ENCODE measurements around the gene MUCL3. TPM values are rescaled to one million over a fixed set of nuclear protein-coding genes. Genes with fewer than 3 reads are reported as not detected.

The MUCL3 gene, protein sequence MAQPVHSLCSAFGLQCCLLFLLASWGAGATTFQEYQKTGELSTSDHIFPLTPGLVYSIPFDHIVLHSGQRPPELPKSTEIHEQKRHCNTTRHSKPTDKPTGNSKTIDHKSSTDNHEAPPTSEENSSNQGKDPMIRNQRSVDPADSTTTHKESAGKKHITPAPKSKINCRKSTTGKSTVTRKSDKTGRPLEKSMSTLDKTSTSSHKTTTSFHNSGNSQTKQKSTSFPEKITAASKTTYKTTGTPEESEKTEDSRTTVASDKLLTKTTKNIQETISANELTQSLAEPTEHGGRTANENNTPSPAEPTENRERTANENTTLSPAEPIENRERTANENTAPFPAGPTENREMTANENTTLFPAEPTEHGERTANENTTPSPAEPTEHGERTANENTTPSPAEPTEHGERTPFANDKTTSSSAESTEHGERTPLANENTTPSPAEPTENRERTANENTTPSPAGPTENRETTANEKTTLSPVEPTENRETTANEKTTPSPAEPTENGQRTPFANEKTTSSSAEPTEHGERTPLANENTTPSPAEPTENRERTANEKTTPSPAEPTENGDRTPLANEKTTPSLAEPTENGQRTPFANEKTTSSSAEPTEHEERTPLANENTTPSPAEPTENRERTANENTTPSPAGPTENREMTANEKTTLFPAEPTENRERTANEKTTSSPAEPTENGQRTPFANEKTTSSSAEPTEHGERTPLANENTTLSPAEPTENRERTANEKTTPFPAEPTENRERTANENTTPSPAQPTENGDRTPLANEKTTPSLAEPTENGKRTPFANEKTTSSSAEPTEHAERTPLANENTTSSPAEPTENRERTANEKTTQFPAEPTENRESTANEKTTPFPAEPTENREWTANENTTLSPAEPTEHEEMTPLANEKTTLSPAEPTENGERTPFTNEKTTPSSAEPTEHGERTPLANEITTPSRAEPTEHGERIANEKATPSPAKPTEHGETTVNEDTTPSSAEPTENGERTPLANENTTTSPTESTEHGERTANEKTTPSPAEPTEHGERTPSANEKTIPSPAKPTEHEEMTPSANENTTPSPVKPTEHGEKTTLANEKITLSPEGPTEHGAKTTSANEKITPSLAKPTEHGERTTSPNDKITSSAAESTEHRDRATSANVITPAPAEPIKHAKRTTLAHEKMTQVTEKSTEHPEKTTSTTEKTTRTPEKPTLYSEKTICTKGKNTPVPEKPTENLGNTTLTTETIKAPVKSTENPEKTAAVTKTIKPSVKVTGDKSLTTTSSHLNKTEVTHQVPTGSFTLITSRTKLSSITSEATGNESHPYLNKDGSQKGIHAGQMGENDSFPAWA (N-terminal part only)
- not detected in 2 replicates for total RNA-seq

DNA sequence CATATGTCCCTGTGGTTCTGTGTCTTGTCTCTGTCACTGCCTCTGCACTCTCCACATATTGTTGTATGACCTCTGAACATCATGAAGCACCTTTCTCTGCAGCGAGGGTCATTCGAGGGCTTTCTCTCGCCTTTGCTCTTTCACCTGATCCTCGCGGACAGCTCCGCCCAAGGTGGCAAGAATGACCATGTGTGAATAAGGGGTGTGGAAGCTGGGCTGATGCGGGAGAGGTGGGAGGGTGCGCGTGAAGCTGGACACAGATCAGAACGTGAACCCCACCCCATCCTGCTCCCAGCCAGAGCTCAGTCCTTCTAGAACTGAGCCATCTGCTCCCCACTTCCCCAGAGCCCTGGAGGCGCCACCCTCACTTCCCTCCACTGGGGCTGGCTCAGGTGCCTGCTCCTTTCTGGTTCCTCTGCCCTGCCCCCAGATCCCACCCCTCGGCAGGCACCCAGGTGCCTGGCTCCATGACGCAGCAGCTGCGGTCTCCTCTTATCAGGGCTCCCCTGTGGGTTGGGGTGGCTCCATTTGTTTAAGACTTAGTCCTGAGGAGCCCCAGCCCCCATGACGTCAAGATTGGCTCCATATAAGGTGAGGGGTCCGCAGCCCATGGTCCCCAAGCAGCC is at the start of gene MUCL3:
Gene MUCL3, plus strand, starts transcription at position 613 of the 626 bp plus-strand sequence. CDS start 27 bp downstream, outside the sequence.

DNA sequence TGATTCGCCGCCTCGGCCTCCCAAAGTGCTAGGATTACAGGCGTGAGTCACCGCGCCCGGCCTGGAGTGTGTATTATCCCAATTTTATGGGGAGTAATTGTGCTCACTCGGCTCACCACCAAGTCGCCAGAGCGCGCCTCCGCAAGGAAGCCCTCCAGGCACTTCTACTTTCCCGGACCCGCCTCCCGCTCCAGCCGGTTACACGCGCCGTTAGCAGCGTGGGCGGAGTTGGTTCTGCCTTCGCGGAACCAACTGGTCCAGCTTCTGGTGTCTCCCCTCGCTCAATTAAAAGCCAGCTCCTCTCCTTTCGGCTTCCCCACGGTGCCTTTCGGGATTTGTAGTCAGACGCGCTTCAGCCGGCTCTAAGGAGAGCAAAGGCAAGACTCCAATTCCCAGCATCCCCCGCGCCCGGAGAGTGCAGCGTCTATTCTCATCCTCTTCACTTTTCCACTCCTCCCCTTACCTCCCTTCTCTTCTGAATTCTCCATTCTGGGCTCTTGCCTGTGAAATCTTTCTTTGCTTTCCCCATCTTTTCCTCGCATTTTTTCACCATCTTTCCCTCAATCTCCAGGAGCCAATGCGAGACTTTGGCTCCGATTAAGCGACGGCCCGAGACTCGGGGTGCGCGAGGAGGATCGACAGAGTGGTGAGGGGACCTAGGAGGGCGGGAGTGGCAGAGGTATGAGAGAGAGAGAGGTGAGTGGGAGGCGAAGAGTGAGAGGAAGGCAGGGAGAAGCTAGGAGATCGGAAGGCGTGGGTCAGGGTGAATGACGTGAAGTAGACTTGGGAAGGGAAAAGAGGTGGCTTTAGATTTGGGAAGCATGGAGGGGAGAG is 32.8 kb upstream of the MUCL3 start, which contains the start of gene GTF2H4:
Gene GTF2H4, plus strand, starts transcription at position 450 of the 834 bp plus-strand sequence.

DNA sequence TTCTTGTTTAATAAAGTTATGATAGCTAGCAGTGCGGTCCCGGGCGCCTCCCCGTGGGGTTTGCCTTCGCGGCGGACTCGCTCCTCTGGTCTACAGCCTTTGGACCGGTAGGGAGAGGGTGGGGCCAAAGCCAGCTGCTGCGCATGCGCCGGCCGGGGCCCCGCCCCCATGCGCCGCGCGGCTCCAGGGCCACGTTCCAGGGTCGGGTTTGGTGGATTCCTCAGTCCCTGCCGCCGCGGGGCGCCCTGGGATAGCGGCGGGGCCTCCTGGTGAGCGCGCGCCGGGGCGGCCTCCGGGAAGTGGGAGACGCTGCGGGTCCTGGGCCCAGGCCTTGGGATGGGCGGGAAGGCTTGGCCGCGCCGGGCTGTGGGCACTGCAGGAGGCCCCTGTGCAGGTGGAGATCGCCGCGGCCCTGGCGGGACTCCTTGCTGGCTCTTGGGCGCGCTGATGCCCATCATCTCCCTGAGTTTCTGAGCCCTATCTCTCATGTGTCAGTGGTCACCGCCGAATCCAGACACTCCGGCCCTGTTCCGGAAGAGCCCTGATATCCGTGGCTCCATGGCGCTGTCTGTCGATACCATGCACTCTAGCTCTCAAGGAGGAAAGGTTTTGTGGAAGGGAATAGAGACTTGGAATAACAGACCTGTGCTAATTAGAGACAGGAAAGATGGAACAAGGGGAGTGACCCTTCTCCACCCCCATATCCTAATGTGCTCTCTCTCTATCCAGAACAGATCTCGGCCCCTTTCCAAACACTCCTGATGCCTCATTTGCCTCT is 26.5 kb upstream of the MUCL3 start, which contains the start of gene VARS2:
Gene VARS2, plus strand, starts transcription at position 163 of the 778 bp plus-strand sequence. Its CDS starts 599 bp downstream, at position 762.

DNA sequence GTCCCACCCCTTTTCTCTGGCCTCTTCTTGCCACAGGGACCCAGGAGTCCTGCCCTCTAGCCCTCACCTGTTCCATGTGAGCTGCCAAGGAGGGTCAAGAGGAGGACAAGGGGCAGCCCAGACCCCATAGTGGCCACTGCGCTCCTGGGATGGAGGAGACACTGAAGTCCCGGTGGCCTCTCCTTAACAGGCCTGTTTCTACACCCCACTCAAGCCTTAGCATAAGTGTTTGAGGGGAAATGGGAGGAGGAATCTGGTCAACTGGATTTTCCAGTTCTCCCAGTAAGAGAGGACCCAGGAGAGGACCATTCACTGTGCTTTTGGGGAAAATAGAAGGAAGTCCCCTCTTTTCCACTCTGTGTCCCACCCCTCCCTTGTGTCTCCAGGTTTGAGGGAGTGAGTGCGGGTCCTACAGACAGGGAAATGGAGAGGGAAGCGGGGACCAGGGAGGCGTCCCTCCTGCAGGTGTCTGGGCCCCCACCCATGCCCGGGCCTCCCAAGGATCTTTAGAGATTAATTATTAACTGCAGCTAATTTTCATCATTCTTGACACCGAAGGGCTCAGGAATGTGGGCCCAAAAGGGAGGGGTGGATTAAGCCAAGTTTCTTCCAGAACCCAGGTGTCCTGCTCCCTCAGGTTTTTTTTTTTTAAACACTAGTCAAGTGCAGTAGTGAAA is 8.7 kb upstream of the MUCL3 start, which contains the start of gene SFTA2:
Gene SFTA2, minus strand, starts transcription at position 202 of the 677 bp plus-strand sequence. Its CDS starts 74 bp downstream, at position 128.

GRCh38 chr6:30983439-30983838 is 42.7 kb downstream of the MUCL3 start, which contains the start of gene MUC21:
Gene MUC21, plus strand, starts transcription at chr6:30983718. Its CDS starts 241 bp downstream, at chr6:30983959.

Small RNAs within 50 kb of the gene (small RNA-seq; reads per million reads assigned to genes)
- not detected for gene RF00019

Other genes starting within 250 kb of the MUCL3 start
- 9.0 and 9.2 TPM in 2 replicates for gene NRM, start 250.0 kb upstream of the MUCL3 start, total RNA-seq
- 6.7 and 7.9 TPM in 2 replicates for gene MDC1, start 223.7 kb upstream of the MUCL3 start, total RNA-seq
- gene TUBB, start 220.6 kb upstream of the MUCL3 start, total RNA-seq, result 423 and 1,233 TPM in 2 replicates
- gene FLOT1, start 198.3 kb upstream of the MUCL3 start, total RNA-seq, result 56.4 and 87.2 TPM in 2 replicates
- 46.3 and 236 TPM in 2 replicates for gene IER3, start 196.4 kb upstream of the MUCL3 start, total RNA-seq
- gene DDR1, start 56.5 kb upstream of the MUCL3 start, total RNA-seq, result 74.2 and 95.0 TPM in 2 replicates
- 18.8 and 27.2 TPM in 2 replicates for gene GTF2H4, start 32.8 kb upstream of the MUCL3 start, total RNA-seq
- gene VARS2, start 26.7 kb upstream of the MUCL3 start, total RNA-seq, result 18.8 and 22.1 TPM in 2 replicates
- gene SFTA2, start 8.8 kb upstream of the MUCL3 start, total RNA-seq, result 0.39 and 0.87 TPM in 2 replicates
- gene MUC21, start 42.7 kb downstream of the MUCL3 start, total RNA-seq, result not detected in 2 replicates
- 0.11 TPM in 1 of 2 replicates, not detected in the other for gene MUC22, start 69.5 kb downstream of the MUCL3 start, total RNA-seq
- gene C6orf15, start 171.6 kb downstream of the MUCL3 start, total RNA-seq, result 1.2 and 1.3 TPM in 2 replicates
- 4.6 and 41.2 TPM in 2 replicates for gene PSORS1C1, start 173.8 kb downstream of the MUCL3 start, total RNA-seq
- 54.4 and 69.1 TPM in 2 replicates for gene CDSN, start 179.5 kb downstream of the MUCL3 start, total RNA-seq
- not detected in 2 replicates for gene PSORS1C2, start 198.1 kb downstream of the MUCL3 start, total RNA-seq
- gene CCHCR1, start 216.8 kb downstream of the MUCL3 start, total RNA-seq, result 14.4 and 21.2 TPM in 2 replicates
- 14.5 and 16.9 TPM in 2 replicates for gene TCF19, start 217.6 kb downstream of the MUCL3 start, total RNA-seq
- not detected in 2 replicates for gene POU5F1, start 229.7 kb downstream of the MUCL3 start, total RNA-seq

All from placental epithelial cell (primary cell).